OCI-M1 (cell line): ENCODE results near the gene SGMS1.
A peak's percentile ranks its signal among the peaks of the same experiment; 100 is the strongest.

Experiments
- DNase-seq: peaks from one replicate; lab custom pipeline; 2025; lab: John Stamatoyannopoulos, UW

The SGMS1 gene

DNA sequence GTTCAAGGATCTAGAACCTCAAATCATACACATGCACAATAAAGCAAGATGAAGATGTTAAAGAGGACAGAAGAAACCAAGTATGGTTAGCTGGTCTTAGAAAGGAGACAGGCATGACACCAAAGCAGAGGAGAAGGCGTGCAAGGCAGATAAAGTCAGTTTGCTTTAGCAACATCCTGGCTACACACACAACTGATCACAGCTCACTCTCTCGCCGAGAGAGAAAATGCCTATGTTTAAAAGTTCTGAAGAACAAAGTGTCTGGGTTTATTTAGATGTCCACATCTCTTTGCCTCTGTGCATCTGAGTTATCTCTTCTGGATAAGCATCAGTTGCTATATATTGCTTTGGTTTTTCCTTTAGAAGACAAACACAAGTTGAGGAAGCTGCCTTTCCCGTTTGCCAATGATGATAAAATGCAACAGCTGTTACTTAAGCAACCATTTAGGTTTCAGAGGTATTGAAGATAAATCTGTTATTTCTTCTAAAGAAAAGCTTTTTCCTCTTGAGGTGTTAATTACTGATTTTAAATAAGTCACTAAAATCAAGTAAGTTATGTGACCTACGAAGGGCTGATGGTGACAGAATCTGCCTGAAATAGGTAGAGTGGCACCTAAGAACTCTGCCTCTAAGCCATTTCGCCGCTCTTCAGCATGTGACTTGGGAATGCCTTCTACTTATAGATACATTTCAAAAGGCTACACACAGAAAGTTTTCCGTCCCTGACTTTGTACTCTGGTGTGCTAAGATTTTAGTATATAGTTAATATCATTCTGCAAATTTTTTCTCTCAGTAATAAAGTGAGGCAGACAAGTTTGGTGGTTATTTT, 226.2 kb downstream of the SGMS1 start:
- DNase-seq: peak; percentile 76

DNA sequence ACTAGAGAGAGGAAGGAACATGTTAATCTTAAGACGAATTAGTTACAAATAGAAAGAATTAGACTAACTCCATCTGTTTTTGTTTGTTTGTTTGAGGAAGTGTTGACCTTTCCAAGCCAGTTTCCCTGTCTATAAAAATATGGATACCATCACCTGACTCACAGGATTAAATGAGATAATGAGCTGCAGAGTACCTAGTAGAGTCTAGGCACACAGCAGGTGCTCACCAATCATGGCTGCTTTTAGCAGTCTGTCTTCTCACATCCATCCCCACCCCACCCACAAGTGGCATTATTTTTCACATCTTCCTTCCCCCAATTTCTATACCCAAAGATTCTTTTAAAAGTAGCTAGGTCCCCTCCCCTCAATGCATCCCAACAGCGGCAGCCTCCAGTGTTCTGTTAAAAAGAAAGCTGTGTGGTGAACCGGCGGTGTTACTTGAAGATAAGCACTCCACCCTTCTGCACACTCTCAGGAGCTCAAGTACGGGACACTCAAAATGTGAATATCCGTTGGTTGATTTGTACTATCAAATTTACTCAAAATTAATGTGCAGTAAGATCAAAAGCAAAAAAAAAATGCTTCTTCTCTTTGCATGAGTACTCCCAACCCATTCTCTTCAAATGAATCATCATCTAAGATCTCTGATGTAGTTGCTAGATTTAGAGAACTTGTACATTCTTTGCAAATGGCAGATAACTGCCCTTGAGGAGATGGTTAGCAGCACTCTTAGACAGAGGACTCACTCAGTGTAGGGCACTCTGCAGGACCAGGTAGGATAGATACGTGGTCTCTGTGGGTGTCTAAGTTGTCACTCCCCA, 227.1 kb downstream of the SGMS1 start:
- peak; percentile 81 for DNase-seq

DNA sequence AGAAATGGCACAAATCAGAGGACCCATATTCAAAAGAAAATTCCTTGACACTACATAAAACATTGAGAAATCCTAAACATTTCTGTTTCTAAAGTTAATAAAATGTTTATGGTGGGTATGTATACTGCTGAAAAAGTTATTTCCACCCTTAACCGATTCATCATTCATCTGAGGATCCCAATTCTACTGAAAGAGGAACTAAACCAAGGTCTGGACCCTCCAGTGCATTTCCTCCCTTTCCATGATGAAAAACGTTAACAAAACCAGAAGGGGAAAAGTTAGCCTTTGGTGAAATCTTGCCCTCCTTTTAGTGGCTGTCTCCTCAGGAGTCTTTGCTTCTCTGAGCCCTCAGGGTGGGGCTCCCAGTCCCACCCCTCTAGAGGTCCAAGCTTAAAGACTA, 227.9 kb downstream of the SGMS1 start:
- DNase-seq: peak; percentile 66

DNA sequence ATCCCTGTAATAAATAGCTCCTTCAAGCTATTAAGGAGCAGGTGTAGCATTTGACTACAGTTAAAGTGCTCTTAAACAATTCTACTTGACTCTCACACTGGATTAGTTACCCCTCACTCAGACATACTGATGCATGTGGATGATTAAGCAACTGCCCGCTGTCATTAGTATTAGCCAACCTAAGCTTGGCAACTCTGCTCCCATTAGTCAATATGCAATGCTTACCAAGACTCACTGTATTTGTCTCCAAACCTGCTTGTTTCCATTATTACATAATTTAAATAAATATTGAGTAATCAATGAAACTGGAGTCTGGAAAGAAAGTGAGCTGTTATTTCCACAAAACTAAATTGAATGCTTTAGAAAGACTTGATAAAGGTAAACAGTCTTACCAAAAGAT, 228.5 kb downstream of the SGMS1 start:
- DNase-seq: no peak

DNA sequence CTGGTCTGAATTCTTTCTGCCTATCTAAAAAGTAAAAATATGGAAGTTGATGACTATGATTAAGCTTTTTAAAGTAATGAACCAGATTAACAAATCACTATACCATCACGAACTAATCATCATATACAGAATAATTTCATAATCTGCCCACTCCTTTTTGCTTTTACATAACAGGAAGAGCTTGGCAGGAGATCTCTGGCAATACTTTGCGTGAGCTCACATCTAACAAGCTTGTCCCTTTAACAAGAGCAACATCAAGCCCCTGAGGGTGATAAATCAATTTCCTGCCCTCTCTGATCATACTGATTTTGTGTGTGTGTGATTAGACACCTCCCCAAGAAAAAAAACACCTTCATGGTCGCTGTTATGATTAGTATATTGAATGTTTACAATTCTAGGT, 228.9 kb downstream of the SGMS1 start:
- no peak for DNase-seq

DNA sequence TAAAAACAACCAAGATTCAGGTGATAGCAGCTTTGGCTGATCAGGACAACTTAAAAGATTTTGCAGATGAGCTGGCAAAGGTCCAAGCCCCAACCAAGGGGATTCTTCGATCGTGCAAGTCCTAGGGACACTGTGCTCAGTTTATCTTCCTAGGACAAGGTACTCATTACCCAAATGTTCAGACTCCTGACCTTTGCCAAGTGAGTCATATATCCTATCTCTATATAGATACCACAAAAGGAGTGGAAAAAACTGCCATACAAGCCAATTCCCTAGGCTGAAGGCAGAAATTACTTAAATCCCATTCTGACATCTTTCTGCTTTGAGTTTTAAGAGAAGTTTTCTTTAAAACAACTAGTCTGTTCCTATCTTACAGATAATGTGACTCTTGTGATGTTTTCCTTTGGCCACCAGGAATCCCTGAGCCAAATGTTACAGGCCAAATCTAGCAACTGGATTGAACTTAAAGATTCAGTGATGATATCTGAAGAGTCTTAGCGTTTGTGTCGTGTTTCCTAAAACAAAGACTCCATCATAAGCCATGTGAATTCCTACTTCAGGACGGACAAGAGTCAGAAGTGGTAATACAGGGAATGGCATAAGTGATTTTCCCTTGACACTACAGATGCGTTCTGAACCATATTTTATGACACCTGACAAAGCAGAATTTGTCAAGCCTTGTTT, 229.8 kb downstream of the SGMS1 start:
- peak; percentile 64 for DNase-seq

DNA sequence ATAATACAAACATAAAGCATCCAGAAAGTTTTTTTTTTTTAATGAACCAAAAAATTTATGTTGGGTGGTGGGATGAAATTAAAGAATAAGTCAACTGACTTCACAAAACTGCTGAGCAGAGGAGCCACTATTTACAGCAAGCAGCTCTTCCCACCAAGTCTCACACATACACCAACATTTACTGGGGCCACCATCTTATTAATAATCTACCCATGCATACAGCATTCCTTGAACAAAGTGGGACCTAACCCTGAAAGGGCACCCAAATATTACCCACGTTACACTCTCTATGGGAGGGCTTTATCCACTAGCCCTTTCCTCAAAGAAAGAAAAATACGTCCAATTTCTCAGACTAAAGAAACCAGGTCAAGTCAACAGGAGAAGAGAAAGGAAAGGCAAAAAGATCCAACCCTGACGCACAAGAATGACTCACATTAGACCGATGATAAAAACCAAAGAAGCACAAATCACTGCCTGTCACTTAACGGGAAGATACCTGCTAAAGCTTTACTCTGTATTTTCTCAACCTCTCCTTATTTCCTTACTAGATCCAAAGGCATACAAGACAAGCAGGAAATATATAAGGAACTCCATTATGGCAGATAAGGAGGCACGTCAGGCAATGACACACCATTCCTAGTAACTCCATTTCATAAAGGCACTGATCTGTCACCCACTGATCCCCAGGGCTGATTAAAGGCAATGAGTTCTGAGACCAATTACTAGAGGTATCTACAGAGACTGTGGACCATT, 230.6 kb downstream of the SGMS1 start:
- peak; percentile 59 for DNase-seq

DNA sequence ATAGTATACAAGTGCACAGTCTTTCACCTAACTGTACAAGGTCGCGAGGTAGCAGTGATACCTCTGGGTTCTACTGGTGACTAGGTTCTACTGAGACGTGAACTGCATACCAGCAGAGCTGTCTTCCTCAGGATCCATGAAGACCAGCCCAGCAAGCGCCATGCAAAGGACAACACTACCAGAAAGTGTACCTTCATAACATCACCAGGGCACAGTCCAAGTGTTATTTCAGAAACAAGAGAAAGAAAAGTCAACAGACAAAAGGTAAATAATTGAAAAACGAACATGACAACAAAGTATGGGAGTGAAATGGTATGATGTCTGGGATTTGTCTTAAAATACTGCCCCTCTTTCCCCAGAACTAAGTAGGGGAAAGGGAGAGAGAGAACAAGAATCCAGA, 231.3 kb downstream of the SGMS1 start:
- no peak for DNase-seq

DNA sequence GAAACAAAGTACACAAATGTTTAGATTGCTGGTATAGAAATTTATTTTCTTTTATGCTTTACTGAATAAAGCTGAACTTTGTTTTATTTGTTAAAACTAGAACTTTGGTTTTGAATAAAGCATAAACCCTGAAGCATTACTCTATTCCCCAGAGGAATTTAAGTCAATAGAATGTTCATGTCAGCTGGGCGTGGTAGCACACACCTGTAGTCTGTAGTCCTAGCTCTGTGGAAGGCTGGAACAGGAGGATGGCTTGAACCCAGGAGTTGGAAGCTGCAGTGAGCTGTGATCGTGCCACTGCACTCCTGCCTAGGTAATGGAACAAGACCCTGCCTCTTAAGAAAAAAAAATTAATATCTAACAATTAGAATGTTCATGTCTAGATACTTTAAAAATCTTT, 233.5 kb downstream of the SGMS1 start:
- no peak for DNase-seq

DNA sequence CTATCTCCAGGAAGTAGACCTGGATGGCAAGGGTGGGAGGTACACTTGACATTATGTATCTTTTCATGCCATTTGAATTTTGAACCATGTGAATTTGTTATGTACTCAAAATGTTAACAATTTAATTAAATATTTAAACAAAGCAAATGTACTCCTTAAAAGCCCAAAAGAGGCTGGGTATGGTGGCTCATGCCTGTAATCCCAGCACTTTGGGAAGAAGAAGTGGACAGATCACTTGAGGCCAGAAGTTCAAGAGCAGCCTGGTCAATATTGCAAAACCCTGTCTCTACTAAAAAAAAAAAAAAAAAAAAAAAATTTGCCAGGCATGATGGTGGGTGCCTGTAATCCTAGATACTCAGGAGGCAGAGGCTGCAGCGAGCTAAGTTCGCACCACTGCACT, 235.6 kb downstream of the SGMS1 start:
- no peak for DNase-seq

DNA sequence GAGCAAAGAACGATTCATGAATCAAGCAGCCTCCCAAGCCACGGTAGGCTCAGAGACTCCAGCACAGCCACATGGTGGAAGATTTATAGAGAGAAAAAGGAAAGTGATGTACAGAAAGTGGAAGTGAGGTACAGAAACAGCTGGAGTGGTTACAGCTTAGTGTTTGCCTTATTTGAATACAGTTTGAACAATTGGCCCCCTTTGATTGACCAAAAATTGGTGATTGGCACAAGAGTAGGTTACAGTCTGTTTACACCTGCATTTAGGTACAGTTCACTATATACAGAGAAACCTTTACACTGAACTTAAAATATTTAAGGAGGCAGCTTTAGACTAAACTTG, 236.1 kb downstream of the SGMS1 start:
- DNase-seq: peak; percentile 70

DNA sequence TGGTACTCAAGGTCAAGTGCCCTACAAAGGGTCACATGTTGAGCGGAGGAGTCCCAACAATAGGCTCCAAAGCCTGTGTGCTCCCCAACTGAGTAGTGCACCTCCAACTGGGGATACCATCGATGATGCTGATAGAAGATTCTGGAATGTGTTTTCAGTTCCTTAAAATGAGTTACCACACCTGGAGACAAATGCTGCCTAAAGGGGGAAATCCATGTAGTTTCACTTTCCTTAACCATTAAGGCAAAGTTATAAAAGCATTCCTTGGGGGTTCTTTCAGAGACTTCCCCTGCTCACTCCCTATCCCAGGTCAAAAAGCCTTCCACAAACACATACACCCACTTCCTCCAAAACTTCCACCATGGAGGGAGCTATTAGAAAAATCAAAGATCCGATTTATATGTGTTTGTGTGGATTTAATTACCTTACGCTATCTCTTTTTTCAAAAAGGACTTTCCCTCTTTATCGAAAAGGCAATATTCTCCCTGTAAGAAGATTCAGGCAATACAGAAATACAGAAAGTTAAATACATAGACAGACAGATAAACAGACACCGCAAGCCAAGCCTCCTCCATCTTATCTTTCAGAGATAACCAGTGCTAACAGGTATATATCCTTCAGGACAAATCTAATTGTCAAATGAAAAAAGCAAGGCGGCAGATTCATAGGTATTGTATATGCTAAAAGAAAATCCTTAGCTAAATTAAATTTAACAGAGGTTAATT, 236.6 kb downstream of the SGMS1 start:
- DNase-seq: peak; percentile 31

DNA sequence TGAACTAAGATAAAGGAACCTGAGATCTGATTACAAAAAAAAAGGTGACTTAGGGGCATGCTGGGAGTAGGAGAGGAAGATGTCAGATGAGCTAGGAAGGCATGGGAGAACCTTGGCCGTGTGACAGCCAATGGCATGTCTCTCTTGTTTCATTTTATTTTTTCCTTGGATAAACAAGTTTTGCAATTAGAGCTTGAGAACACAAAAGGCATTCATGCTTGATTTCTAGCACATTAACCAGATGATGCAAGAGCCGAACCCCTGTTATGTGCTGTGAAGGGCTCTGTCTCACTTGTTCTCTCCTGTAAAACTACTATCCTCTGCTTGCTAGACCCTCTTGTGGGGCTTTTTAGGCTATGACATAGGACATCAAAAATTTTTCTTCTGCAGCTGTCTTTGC, 238.1 kb downstream of the SGMS1 start:
- peak; percentile 34 for DNase-seq

DNA sequence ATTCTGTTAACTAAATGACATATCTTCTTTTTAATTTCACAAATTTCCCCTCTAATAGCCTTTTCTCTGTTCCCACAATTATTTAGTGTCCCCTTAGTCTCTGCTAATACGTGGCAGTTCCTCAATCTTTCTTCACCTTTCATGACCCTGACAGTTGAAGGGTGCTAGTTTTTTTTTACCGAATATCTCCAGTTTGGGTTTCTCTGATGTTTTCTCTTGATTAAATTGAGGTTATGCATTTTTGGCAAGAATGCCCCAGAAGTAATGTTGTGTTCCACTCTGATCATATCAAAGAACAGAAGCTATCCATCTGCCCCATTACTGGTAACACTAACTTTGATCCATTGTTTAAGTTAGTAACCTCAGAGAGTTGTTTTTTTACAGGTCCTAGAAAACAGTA, 238.9 kb downstream of the SGMS1 start:
- DNase-seq: peak; percentile 70

DNA sequence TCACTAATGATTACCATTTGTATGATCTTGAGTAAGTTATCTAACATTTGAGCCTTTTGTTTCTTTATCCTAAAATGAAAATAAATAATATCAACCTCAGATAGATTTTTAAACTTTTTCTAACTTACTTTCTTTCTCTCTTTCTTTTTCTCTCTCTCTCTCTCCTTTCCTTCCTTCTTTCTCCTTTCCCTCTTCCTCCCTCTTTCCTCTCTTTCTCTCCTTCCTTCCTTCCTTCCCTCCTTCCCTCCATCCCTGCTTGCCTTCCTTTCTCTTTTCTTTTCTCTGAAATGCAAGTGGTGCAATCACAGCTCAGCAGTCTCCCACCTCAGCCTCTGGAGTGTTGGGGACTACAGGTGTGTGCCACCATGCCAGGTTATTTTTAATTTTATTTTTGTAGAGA, 239.5 kb downstream of the SGMS1 start:
- no peak for DNase-seq

DNA sequence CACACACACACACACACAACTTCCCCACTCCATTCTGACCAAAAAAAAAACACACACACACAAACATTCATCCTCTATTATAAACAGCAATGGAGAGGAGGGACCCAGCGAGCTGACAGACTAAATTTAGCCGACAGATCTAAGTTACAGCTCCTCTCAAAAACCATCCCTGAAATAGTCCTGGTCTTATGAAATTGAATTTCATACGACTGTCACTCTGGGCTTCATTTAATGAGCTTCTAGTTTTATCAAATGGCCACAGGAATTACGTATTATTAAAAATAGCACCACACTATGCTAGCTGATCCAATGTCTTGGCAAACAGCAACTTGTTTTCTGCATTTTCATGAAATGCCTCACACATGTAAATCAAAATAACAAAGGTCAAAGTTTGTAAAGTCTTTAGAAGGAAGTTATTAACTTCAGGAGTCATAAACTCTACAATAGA, 241.2 kb downstream of the SGMS1 start:
- no peak for DNase-seq

DNA sequence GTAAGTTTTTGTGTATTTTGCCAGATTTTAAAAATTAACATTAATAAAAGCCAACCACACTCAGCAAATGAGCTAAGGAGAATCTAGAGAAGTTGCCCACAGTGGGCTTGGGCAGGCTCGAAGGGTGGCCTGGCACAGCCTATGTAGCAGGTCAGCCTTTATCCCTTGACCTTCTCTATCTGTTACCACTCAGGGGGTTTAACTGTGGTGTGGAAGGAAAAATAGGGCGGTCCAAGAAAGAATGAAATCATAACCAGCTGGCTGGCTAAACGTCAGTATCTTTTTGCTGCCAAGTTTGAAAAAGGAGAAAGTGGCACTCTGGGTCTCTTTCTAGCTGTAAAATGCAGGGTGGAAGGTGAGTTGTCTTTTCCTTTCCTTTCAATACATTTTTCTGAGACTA, 242.1 kb downstream of the SGMS1 start:
- DNase-seq: no peak

DNA sequence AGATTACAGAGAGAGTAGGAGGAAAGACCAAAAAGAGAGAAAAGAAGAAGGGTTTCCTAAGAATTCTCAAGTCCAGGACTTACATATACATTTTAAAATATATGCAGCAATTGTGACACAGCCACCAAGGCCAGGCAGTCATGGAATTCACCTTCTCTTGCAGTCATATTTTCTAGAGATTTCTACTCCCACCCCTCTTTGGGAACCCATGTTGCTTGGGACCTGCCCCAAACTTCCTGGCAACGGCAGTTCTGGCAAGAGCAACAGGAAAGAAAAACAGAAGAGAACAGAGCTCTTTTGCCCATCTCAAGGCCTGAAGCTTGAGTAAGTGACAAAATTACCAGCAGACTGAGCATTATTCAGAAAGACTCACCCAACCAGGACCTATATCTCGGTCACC, 244.1 kb downstream of the SGMS1 start:
- peak; percentile 35 for DNase-seq

DNA sequence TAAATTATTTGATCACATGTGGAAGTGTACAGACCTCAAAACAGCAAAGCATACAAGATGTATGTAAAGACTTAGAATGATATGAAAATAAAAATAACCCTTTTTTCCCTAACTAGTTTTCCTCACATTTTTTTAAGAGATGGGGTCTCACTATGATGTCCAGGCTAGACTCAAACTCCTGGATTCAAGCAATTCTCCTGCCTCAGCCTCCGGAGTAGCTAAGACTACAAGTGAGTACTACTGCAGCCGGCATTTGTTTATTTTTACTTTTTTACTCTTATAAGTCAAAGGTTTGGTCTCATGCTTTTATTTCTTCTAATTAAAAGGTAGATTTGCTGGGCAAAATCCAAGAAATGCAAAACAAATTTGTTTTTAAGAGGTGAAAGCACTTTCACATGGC, 248.0 kb downstream of the SGMS1 start:
- no peak for DNase-seq

DNA sequence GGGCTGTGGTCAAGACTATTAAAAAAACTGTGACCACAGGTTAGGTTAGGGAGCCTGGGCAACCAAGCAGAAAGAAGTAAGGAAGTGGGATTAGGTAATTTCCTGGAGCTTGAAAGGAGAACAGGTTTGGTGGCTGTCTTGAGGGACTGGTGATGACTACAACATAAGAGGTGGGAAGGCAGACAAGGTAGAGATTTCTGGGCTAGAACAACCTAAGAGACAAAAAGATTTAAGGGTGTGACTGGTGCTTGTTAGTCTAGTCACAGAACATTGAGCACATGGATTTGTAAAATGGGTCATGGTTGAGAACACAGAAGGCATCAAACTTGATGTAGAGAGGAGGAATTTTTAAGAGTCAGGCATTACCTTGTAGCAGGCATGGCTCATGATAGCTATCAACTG, 248.7 kb downstream of the SGMS1 start:
- DNase-seq: peak; percentile 63

DNA sequence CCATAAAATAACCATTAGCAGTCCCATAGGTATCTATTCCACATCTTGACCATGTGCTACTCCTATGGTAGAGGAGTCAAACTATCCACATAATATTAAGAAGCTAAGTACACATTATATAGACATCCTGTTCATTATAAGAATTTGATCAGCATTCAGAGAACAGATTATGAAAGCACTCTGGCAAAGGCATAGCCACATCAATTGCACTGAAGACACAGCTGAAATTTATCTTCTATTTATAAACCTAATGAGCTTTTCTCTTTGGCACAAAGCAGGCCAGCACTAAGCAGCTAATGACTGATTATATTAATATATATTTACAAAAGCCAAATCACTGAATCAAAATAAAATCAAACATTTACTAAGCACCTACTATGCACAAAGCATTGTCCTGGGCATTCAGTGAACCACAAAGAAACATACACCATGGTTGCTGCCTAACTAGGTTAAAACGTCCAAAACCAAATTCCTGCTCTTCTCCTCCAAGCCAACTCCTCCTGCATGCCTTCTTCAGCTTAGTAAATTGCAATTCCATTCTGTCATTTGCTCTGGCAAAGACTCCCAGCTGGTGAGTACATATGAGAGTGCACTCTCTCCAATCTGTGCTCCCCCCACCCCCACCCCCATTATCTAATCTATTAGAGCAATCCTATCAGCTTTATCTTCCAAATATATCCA, 249.8 kb downstream of the SGMS1 start:
- DNase-seq: no peak
